ENCODE measurements around the gene MYF6.

The MYF6 gene

DNA sequence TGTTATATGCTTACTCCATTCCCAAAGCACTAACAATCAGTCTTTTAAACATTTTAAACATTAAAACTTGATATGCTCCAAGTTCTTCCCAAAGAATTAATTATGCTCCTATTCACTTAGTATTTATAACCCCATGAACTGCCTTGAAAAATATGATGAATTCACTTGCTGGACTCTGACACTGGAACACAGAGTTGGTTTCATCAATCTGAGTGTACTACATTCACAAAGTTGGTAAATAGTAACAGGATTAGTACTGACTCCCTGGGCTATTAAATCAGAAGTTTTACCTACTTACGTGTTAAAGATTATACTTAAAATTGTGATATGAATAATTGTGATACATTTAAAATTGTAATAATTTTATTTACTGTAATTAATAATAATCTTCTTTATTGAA lies 17.3 kb upstream of the MYF6 start:
- H3K36me3 ChIP-seq (ENCODE audit: control insufficient read depth, insufficient read depth, low read length, severe bottlenecking): no peaks in the 10 kb centered on the region
- H3K4me3 ChIP-seq (ENCODE audit: low read length): no peak overlapping the region
- H3K27me3 ChIP-seq (replicated peaks; ENCODE audit: control insufficient read depth, insufficient read depth, low read length): no peaks in the 10 kb centered on the region
- no peaks in the 10 kb centered on the region for H3K4me1 ChIP-seq (ENCODE audit: control insufficient read depth, insufficient read depth, low read length)
- DNase-seq (ENCODE audit: low read depth): no peak
- no peak overlapping the region for H3K9ac ChIP-seq (ENCODE audit: low read length)
- H3K9me3 ChIP-seq (ENCODE audit: control insufficient read depth, low read length): peaks cover 2% of the 10 kb centered on the region

- no peaks in the 10 kb centered on the region for H3K27me3 ChIP-seq (replicated peaks; ENCODE audit: control insufficient read depth, insufficient read depth, low read length)
- no peak overlapping the region for H3K4me3 ChIP-seq (ENCODE audit: low read length)
- peaks cover 2% of the 10 kb centered on the region for H3K9me3 ChIP-seq (ENCODE audit: control insufficient read depth, low read length)
- no peak overlapping the region for H3K9ac ChIP-seq (ENCODE audit: low read length)
- H3K4me1 ChIP-seq (ENCODE audit: control insufficient read depth, insufficient read depth, low read length): no peaks in the 10 kb centered on the region
- no peak for DNase-seq (ENCODE audit: low read depth)
- H3K36me3 ChIP-seq (ENCODE audit: control insufficient read depth, insufficient read depth, low read length, severe bottlenecking): no peaks in the 10 kb centered on the region
Measured at GRCh38 chr12:80690513-80690912, 16.9 kb upstream of the MYF6 start.

DNA sequence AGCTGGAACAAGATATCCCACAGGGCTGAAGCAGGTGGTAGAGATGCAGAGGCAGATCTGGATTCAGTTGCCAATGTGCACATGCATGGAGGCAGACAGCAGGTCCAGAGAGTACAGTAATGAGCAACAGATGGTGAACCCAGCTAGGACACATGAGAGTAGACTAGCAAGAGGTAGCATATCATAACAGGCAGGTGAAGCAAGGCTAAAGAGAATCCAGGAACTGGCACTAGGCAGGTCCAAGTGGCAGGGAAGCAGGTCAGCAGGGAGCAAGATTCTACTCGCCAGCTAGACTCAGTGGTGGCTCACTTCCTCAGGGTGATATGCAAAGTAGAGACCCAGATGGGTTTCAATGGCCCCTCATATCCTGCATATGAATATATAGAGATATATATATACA lies 15.3 kb upstream of the MYF6 start:
- Histone ChIP-seq H3K4me1 (ENCODE audit: control insufficient read depth, insufficient read depth, low read length) (no peaks in the 10 kb centered on the region), H3K36me3 (ENCODE audit: control insufficient read depth, insufficient read depth, low read length, severe bottlenecking) (no peaks in the 10 kb centered on the region), H3K9me3 (ENCODE audit: control insufficient read depth, low read length) (peaks cover 2% of the 10 kb centered on the region), H3K9ac (ENCODE audit: low read length) (no peak overlapping the region), H3K27me3 (replicated peaks; ENCODE audit: control insufficient read depth, insufficient read depth, low read length) (no peaks in the 10 kb centered on the region), H3K4me3 (ENCODE audit: low read length) (no peak overlapping the region)
- no peak for DNase-seq (ENCODE audit: low read depth)

DNA sequence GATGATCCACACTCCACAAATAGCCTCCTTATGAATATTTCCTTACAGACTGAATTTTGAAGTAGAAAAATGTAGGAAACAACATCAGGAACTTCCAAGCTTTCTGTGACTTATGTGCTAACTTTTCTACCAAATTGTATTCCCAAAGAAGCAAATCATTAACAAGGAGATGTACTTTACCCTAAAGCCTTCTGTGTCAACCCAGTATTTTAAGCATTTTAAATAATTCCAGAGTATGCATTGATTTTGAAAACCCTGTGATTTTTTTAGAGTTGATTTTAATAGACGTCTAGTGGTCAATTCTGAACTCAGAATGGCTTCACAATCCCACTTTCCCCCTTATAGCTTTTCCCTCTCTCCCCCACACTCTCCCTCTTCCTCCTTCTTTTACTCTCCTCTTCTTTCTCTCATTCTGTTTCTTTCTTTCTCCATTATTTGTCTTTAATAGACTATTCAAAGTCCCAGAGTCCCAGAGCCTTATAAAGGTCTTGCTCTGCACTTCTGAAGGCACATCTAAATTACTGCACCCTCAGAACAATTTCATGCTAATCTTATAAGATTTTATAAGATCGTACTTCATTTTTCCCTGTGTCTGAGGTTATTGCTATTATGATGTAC lies 10.1 kb upstream of the MYF6 start:
- Histone ChIP-seq H3K27me3 (replicated peaks; ENCODE audit: control insufficient read depth, insufficient read depth, low read length) (no peaks in the 10 kb centered on the region), H3K4me1 (ENCODE audit: control insufficient read depth, insufficient read depth, low read length) (peaks cover 7% of the 10 kb centered on the region), H3K36me3 (ENCODE audit: control insufficient read depth, insufficient read depth, low read length, severe bottlenecking) (no peaks in the 10 kb centered on the region), H3K9ac (ENCODE audit: low read length) (no peak overlapping the region), H3K4me3 (ENCODE audit: low read length) (no peak overlapping the region), H3K9me3 (ENCODE audit: control insufficient read depth, low read length) (no peaks in the 10 kb centered on the region)
- no peak for DNase-seq (ENCODE audit: low read depth)

DNA sequence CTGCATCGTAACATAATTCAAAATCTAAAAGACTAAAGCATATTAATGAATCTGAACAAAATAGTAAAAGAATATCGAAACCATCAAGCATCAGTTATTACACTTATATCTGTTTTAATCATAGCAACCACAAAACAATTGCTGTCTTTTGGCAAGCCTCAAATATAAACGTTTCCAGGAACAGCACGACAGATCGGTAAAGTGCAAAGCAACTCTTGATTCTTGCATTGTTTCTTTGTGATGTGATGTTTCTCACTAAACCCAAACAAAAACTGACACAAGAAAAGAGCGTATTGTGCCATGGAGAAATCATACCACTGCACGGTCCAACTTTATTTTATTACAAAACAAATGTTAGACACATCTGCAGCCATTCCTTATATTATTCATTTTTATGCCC lies 9.2 kb upstream of the MYF6 start:
- Histone ChIP-seq H3K4me3 (ENCODE audit: low read length) (peak overlapping the region; percentile 54), H3K9me3 (ENCODE audit: control insufficient read depth, low read length) (no peaks in the 10 kb centered on the region), H3K4me1 (ENCODE audit: control insufficient read depth, insufficient read depth, low read length) (peaks cover 16% of the 10 kb centered on the region), H3K27me3 (replicated peaks; ENCODE audit: control insufficient read depth, insufficient read depth, low read length) (no peaks in the 10 kb centered on the region), H3K9ac (ENCODE audit: low read length) (no peak overlapping the region), H3K36me3 (ENCODE audit: control insufficient read depth, insufficient read depth, low read length, severe bottlenecking) (no peaks in the 10 kb centered on the region)
- no peak for DNase-seq (ENCODE audit: low read depth)

GRCh38 chr12:80698847-80699542 lies 8.4 kb upstream of the MYF6 start:
- no peaks in the 10 kb centered on the region for H3K36me3 ChIP-seq (ENCODE audit: control insufficient read depth, insufficient read depth, low read length, severe bottlenecking)
- H3K9me3 ChIP-seq (ENCODE audit: control insufficient read depth, low read length): no peaks in the 10 kb centered on the region
- no peak for DNase-seq (ENCODE audit: low read depth)
- no peak overlapping the region for H3K9ac ChIP-seq (ENCODE audit: low read length)
- H3K4me1 ChIP-seq (ENCODE audit: control insufficient read depth, insufficient read depth, low read length): peaks cover 23% of the 10 kb centered on the region
- no peak overlapping the region for H3K4me3 ChIP-seq (ENCODE audit: low read length)
- H3K27me3 ChIP-seq (replicated peaks; ENCODE audit: control insufficient read depth, insufficient read depth, low read length): no peaks in the 10 kb centered on the region

DNA sequence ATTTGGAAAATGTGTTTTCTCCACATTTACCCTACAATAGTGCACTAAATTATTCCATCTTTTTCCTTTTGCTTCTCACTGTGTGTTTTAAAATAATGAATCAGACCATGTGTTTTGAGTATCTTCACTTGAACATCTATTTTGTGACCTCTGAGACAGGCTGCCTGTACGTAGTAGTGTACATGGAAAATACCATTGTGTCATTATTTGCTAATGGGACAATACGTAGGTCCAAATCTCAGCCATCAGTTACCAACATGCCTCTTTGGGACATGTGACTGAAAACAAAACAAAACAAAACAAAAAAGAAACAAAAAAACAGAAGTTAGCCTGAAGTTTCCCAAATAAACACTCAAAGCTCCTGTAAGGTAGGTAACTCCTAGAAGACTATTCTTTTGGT lies 7.1 kb upstream of the MYF6 start:
- peaks cover 24% of the 10 kb centered on the region for H3K4me1 ChIP-seq (ENCODE audit: control insufficient read depth, insufficient read depth, low read length)
- no peak overlapping the region for H3K9ac ChIP-seq (ENCODE audit: low read length)
- H3K36me3 ChIP-seq (ENCODE audit: control insufficient read depth, insufficient read depth, low read length, severe bottlenecking): no peaks in the 10 kb centered on the region
- no peak for DNase-seq (ENCODE audit: low read depth)
- H3K27me3 ChIP-seq (replicated peaks; ENCODE audit: control insufficient read depth, insufficient read depth, low read length): no peaks in the 10 kb centered on the region
- no peak overlapping the region for H3K4me3 ChIP-seq (ENCODE audit: low read length)
- no peaks in the 10 kb centered on the region for H3K9me3 ChIP-seq (ENCODE audit: control insufficient read depth, low read length)

DNA sequence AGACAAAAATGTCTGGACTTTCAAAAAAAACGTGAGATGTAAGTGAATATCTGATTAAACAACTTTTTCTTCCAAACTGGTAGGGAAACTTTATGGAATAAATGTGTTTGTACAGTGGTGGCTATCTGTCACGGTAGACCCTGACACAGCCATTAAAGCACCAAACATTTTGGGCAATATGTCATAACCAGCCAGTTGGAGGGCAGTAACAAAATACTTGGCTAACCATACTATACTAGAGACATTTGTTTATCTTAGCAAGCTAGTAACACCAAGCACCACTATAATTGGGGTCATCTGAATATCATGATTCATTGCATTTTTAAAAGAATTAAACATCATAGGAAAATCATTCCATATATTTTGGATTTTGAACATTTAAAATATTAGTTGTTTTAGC lies 6.0 kb upstream of the MYF6 start:
- Histone ChIP-seq H3K27me3 (replicated peaks; ENCODE audit: control insufficient read depth, insufficient read depth, low read length) (no peaks in the 10 kb centered on the region), H3K36me3 (ENCODE audit: control insufficient read depth, insufficient read depth, low read length, severe bottlenecking) (no peaks in the 10 kb centered on the region), H3K9ac (ENCODE audit: low read length) (no peak overlapping the region), H3K4me3 (ENCODE audit: low read length) (no peak overlapping the region), H3K9me3 (ENCODE audit: control insufficient read depth, low read length) (no peaks in the 10 kb centered on the region), H3K4me1 (ENCODE audit: control insufficient read depth, insufficient read depth, low read length) (peaks cover 24% of the 10 kb centered on the region)
- DNase-seq (ENCODE audit: low read depth): peak; percentile 34

GRCh38 chr12:80702889-80703805 lies 4.3 kb upstream of the MYF6 start:
- DNase-seq (ENCODE audit: low read depth): peak; percentile 66
- Histone ChIP-seq H3K4me3 (ENCODE audit: low read length) (peak overlapping the region; percentile 71), H3K9me3 (ENCODE audit: control insufficient read depth, low read length) (no peaks in the 10 kb centered on the region), H3K4me1 (ENCODE audit: control insufficient read depth, insufficient read depth, low read length) (peaks cover 24% of the 10 kb centered on the region), H3K9ac (ENCODE audit: low read length) (peak overlapping the region; percentile 75), H3K27me3 (replicated peaks; ENCODE audit: control insufficient read depth, insufficient read depth, low read length) (no peaks in the 10 kb centered on the region), H3K36me3 (ENCODE audit: control insufficient read depth, insufficient read depth, low read length, severe bottlenecking) (no peaks in the 10 kb centered on the region)

DNA sequence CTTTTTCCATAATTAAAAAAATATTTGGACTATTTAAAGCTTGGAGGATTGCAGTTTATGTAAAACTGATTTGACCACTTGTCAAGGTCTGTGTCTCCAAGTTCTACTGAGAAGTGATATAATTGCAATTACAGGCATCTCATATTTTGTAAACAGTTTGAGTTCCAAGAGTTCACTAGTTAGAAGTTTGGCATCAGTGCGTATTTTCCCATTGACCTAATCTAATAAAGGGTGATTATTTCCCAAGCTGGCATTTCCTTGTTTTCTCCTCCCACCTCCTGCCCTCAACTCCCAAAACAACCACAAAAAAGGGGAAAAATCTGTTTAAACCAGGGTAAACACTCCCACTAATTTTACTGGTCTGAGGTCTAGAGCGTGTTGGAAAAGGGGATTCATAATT lies 3.0 kb upstream of the MYF6 start:
- peaks cover 32% of the 10 kb centered on the region for H3K4me1 ChIP-seq (ENCODE audit: control insufficient read depth, insufficient read depth, low read length)
- no peaks in the 10 kb centered on the region for H3K36me3 ChIP-seq (ENCODE audit: control insufficient read depth, insufficient read depth, low read length, severe bottlenecking)
- H3K9me3 ChIP-seq (ENCODE audit: control insufficient read depth, low read length): no peaks in the 10 kb centered on the region
- H3K9ac ChIP-seq (ENCODE audit: low read length): no peak overlapping the region
- H3K4me3 ChIP-seq (ENCODE audit: low read length): no peak overlapping the region
- peaks cover 9% of the 10 kb centered on the region for H3K27me3 ChIP-seq (replicated peaks; ENCODE audit: control insufficient read depth, insufficient read depth, low read length)
- no peak for DNase-seq (ENCODE audit: low read depth)

- no peak for DNase-seq (ENCODE audit: low read depth)
- H3K9me3 ChIP-seq (ENCODE audit: control insufficient read depth, low read length): no peaks in the 10 kb centered on the region
- no peak overlapping the region for H3K9ac ChIP-seq (ENCODE audit: low read length)
- H3K27me3 ChIP-seq (replicated peaks; ENCODE audit: control insufficient read depth, insufficient read depth, low read length): peaks cover 22% of the 10 kb centered on the region
- no peak overlapping the region for H3K4me3 ChIP-seq (ENCODE audit: low read length)
- H3K36me3 ChIP-seq (ENCODE audit: control insufficient read depth, insufficient read depth, low read length, severe bottlenecking): no peaks in the 10 kb centered on the region
- H3K4me1 ChIP-seq (ENCODE audit: control insufficient read depth, insufficient read depth, low read length): peaks cover 20% of the 10 kb centered on the region
Measured at GRCh38 chr12:80707830-80708258, 410 bp downstream of the MYF6 start.
